WTC11 (cell line): ENCODE measurements around the gene BDH1.

Experiments used
- ATF2 ChIP-seq: sonication (generic); formaldehyde crosslinking; IDR thresholded peaks from 2 replicates; pipeline ENCODE4 v1.8.1; 2022; ENCODE audit warnings: low read depth, missing genetic modification reagents, borderline replicate concordance
- CTCF ChIP-seq: fragments of 200-600 bp; IDR thresholded peaks from 2 replicates; pipeline ENCODE4 v1.8.0; 2022; ENCODE audit warnings: antibody characterized with exemption
- ELF4 ChIP-seq: sonication (generic); formaldehyde crosslinking; IDR thresholded peaks from 2 replicates; pipeline ENCODE4 v1.8.1; 2022; ENCODE audit warnings: low read depth, mild to moderate bottlenecking, moderate library complexity, missing genetic modification reagents

GRCh38 chr3:197511130-197511529 is 44.6 kb downstream of the BDH1 start:
- TF ChIP-seq CTCF (no peak), ELF4 (CRISPR knock-in tag) (no peak), ATF2 (CRISPR knock-in tag) (no peak)
